Stimulated activated naive CD8-positive, alpha-beta T cell treated with anti-CD3 and anti-CD28 coated beads, Interleukin-15, Interleukin-2, amounts not matched to agents 100 ng/mL and 50 ng/mL, for 24 hours (primary cell): ENCODE measurements around the gene ADNP.

Experiments
- H3K27ac Mint-ChIP-seq: one replicate; pipeline ENCODE4 v1.8.0; 2021; ENCODE audit warnings: mild to moderate bottlenecking, mixed read lengths
- H3K27me3 Mint-ChIP-seq: one replicate; pipeline ENCODE4 v1.8.0; 2021; ENCODE audit warnings: mixed read lengths
- H3K36me3 Mint-ChIP-seq: one replicate; pipeline ENCODE4 v1.8.0; 2021; ENCODE audit warnings: low read depth, mixed read lengths
- H3K4me1 Mint-ChIP-seq: one replicate; pipeline ENCODE4 v1.8.0; 2021; ENCODE audit warnings: low read depth, mixed read lengths
- H3K4me3 Mint-ChIP-seq: one replicate; pipeline ENCODE4 v1.8.0; 2021; ENCODE audit warnings: mild to moderate bottlenecking, mixed read lengths
- H3K9me3 Mint-ChIP-seq: one replicate; pipeline ENCODE4 v1.8.0; 2021; ENCODE audit warnings: mixed read lengths

Gene ADNP

GRCh38 chr20:50921803-50922501 is 9.3 kb downstream of the ADNP start:
- Mint-ChIP-seq H3K4me3 (no peak overlapping the region), H3K27ac (no peak overlapping the region), H3K9me3 (no peaks in the 10 kb centered on the region), H3K27me3 (no peaks in the 10 kb centered on the region), H3K36me3 (peaks cover 55% of the 10 kb centered on the region), H3K4me1 (peaks cover 89% of the 10 kb centered on the region)

GRCh38 chr20:50920997-50921396 is 10.2 kb downstream of the ADNP start:
- Mint-ChIP-seq H3K4me3 (no peak overlapping the region), H3K9me3 (no peaks in the 10 kb centered on the region), H3K27me3 (no peaks in the 10 kb centered on the region), H3K27ac (no peak overlapping the region), H3K4me1 (peaks cover 91% of the 10 kb centered on the region), H3K36me3 (peaks cover 57% of the 10 kb centered on the region)

GRCh38 chr20:50919567-50919966 is 11.7 kb downstream of the ADNP start:
- H3K27ac Mint-ChIP-seq, result peak overlapping the region; percentile 47
- H3K4me3 Mint-ChIP-seq, result no peak overlapping the region
- H3K36me3 Mint-ChIP-seq, result peaks cover 54% of the 10 kb centered on the region
- peaks cover 89% of the 10 kb centered on the region for H3K4me1 Mint-ChIP-seq
- no peaks in the 10 kb centered on the region for H3K27me3 Mint-ChIP-seq
- H3K9me3 Mint-ChIP-seq, result no peaks in the 10 kb centered on the region

GRCh38 chr20:50918403-50918802 is 12.8 kb downstream of the ADNP start:
- H3K27me3 Mint-ChIP-seq, result no peaks in the 10 kb centered on the region
- no peaks in the 10 kb centered on the region for H3K9me3 Mint-ChIP-seq
- no peak overlapping the region for H3K4me3 Mint-ChIP-seq
- peaks cover 90% of the 10 kb centered on the region for H3K4me1 Mint-ChIP-seq
- H3K36me3 Mint-ChIP-seq, result peaks cover 56% of the 10 kb centered on the region
- no peak overlapping the region for H3K27ac Mint-ChIP-seq

GRCh38 chr20:50916934-50917333 is 14.3 kb downstream of the ADNP start:
- peaks cover 54% of the 10 kb centered on the region for H3K36me3 Mint-ChIP-seq
- peaks cover 93% of the 10 kb centered on the region for H3K4me1 Mint-ChIP-seq
- no peak overlapping the region for H3K4me3 Mint-ChIP-seq
- H3K27ac Mint-ChIP-seq, result peak overlapping the region; percentile 63
- H3K27me3 Mint-ChIP-seq, result no peaks in the 10 kb centered on the region
- H3K9me3 Mint-ChIP-seq, result no peaks in the 10 kb centered on the region

- peak overlapping the region; percentile 51 for H3K27ac Mint-ChIP-seq
- no peak overlapping the region for H3K4me3 Mint-ChIP-seq
- peaks cover 61% of the 10 kb centered on the region for H3K36me3 Mint-ChIP-seq
- no peaks in the 10 kb centered on the region for H3K27me3 Mint-ChIP-seq
- peaks cover 93% of the 10 kb centered on the region for H3K4me1 Mint-ChIP-seq
- H3K9me3 Mint-ChIP-seq, result no peaks in the 10 kb centered on the region
Measured at GRCh38 chr20:50916257-50916656, 15.0 kb downstream of the ADNP start.

GRCh38 chr20:50915424-50915823 is 15.8 kb downstream of the ADNP start:
- Mint-ChIP-seq H3K27ac (peak overlapping the region; percentile 4), H3K4me3 (no peak overlapping the region), H3K27me3 (no peaks in the 10 kb centered on the region), H3K4me1 (peaks cover 92% of the 10 kb centered on the region), H3K9me3 (no peaks in the 10 kb centered on the region), H3K36me3 (peaks cover 66% of the 10 kb centered on the region)

GRCh38 chr20:50913690-50914375 is 17.4 kb downstream of the ADNP start:
- Mint-ChIP-seq H3K9me3 (no peaks in the 10 kb centered on the region), H3K4me3 (no peak overlapping the region), H3K27ac (peak overlapping the region; percentile 68), H3K36me3 (peaks cover 67% of the 10 kb centered on the region), H3K27me3 (no peaks in the 10 kb centered on the region), H3K4me1 (peaks cover 93% of the 10 kb centered on the region)

GRCh38 chr20:50911716-50912115 is 19.5 kb downstream of the ADNP start:
- Mint-ChIP-seq H3K9me3 (no peaks in the 10 kb centered on the region), H3K4me1 (peaks cover 83% of the 10 kb centered on the region), H3K36me3 (peaks cover 60% of the 10 kb centered on the region), H3K27ac (peak overlapping the region; percentile 76), H3K27me3 (no peaks in the 10 kb centered on the region), H3K4me3 (peak overlapping the region; percentile 13)

- peaks cover 55% of the 10 kb centered on the region for H3K36me3 Mint-ChIP-seq
- H3K4me1 Mint-ChIP-seq, result peaks cover 83% of the 10 kb centered on the region
- peak overlapping the region; percentile 65 for H3K27ac Mint-ChIP-seq
- H3K4me3 Mint-ChIP-seq, result no peak overlapping the region
- no peaks in the 10 kb centered on the region for H3K9me3 Mint-ChIP-seq
- no peaks in the 10 kb centered on the region for H3K27me3 Mint-ChIP-seq
Measured at GRCh38 chr20:50911030-50911429, 20.2 kb downstream of the ADNP start.

GRCh38 chr20:50909413-50909812 is 21.8 kb downstream of the ADNP start:
- Mint-ChIP-seq H3K27ac (peak overlapping the region; percentile 71), H3K9me3 (no peaks in the 10 kb centered on the region), H3K36me3 (peaks cover 48% of the 10 kb centered on the region), H3K4me3 (no peak overlapping the region), H3K4me1 (peaks cover 81% of the 10 kb centered on the region), H3K27me3 (no peaks in the 10 kb centered on the region)

GRCh38 chr20:50904067-50904570 is 27.1 kb downstream of the ADNP start:
- no peaks in the 10 kb centered on the region for H3K27me3 Mint-ChIP-seq
- H3K27ac Mint-ChIP-seq, result no peak overlapping the region
- H3K4me3 Mint-ChIP-seq, result no peak overlapping the region
- peaks cover 59% of the 10 kb centered on the region for H3K36me3 Mint-ChIP-seq
- H3K4me1 Mint-ChIP-seq, result peaks cover 48% of the 10 kb centered on the region
- no peaks in the 10 kb centered on the region for H3K9me3 Mint-ChIP-seq

GRCh38 chr20:50903353-50904051 is 27.7 kb downstream of the ADNP start:
- H3K4me3 Mint-ChIP-seq, result no peak overlapping the region
- no peaks in the 10 kb centered on the region for H3K9me3 Mint-ChIP-seq
- peaks cover 43% of the 10 kb centered on the region for H3K4me1 Mint-ChIP-seq
- peaks cover 64% of the 10 kb centered on the region for H3K36me3 Mint-ChIP-seq
- H3K27me3 Mint-ChIP-seq, result no peaks in the 10 kb centered on the region
- H3K27ac Mint-ChIP-seq, result peak overlapping the region; percentile 45

- no peak overlapping the region for H3K4me3 Mint-ChIP-seq
- H3K36me3 Mint-ChIP-seq, result peaks cover 71% of the 10 kb centered on the region
- peak overlapping the region; percentile 54 for H3K27ac Mint-ChIP-seq
- H3K9me3 Mint-ChIP-seq, result no peaks in the 10 kb centered on the region
- H3K27me3 Mint-ChIP-seq, result no peaks in the 10 kb centered on the region
- peaks cover 30% of the 10 kb centered on the region for H3K4me1 Mint-ChIP-seq
Measured at GRCh38 chr20:50901301-50901700, 29.9 kb downstream of the ADNP start.

GRCh38 chr20:50900261-50900660 is 31.0 kb downstream of the ADNP start:
- Mint-ChIP-seq H3K27me3 (no peaks in the 10 kb centered on the region), H3K36me3 (peaks cover 71% of the 10 kb centered on the region), H3K4me3 (no peak overlapping the region), H3K27ac (no peak overlapping the region), H3K4me1 (peaks cover 23% of the 10 kb centered on the region), H3K9me3 (no peaks in the 10 kb centered on the region)
